Measurements from ENCODE around the gene ELFN1. TPM values are rescaled to one million over a fixed set of nuclear protein-coding genes. Genes with fewer than 3 reads are reported as not detected.

Gene ELFN1
- total RNA-seq, 6 donors from 2014 or later = 0.11 to 3.0 (median 0.30) TPM; not detected in 1

GRCh38 chr7:1749351-1749863, 79.3 kb downstream of the ELFN1 start:
- peak in 1 of 2 donors; percentile 64 for DNase-seq
- TF ChIP-seq POLR2AphosphoS5 (IDR thresholded peaks at IDR 0.05) (no peak), EP300 (IDR thresholded peaks at IDR 0.05) (no peak), POLR2A (IDR thresholded peaks at IDR 0.05) (no peak), CTCF (IDR thresholded peaks at IDR 0.05) (no peak)
- Histone ChIP-seq H3K27me3 (no peaks in the 10 kb centered on the region), H3K36me3 (no peaks in the 10 kb centered on the region), H3K4me3 (no peak overlapping the region), H3K4me1 (no peaks in the 10 kb centered on the region), H3K9me3 (no peaks in the 10 kb centered on the region), H3K27ac (no peak overlapping the region)
- ATAC-seq (ENCODE audit: low FRiP score in 2 of 2) = no peak
- WGBS, 2 donors = 65 to 83% methylated on average over 6 to 19 of the region's 19 CpGs

GRCh38 chr7:1749864-1750466, 79.9 kb downstream of the ELFN1 start:
- no peak overlapping the region for H3K4me3 ChIP-seq
- H3K27me3 ChIP-seq = no peaks in the 10 kb centered on the region
- ATAC-seq (ENCODE audit: low FRiP score in 2 of 2) (no peak), DNase-seq (peak in 1 of 2 donors; percentile 73)
- H3K36me3 ChIP-seq = no peaks in the 10 kb centered on the region
- H3K27ac ChIP-seq = no peak overlapping the region
- TF ChIP-seq CTCF (IDR thresholded peaks at IDR 0.05) = no peak
- no peak for TF ChIP-seq POLR2A (IDR thresholded peaks at IDR 0.05)
- no peak for TF ChIP-seq POLR2AphosphoS5 (IDR thresholded peaks at IDR 0.05)
- TF ChIP-seq EP300 (IDR thresholded peaks at IDR 0.05) = no peak
- 41 to 49% methylated on average over 19 to 24 of the region's 24 CpGs for WGBS, 2 donors
- H3K4me1 ChIP-seq = no peaks in the 10 kb centered on the region
- no peaks in the 10 kb centered on the region for H3K9me3 ChIP-seq

GRCh38 chr7:1750541-1751021, 80.5 kb downstream of the ELFN1 start:
- Histone ChIP-seq H3K27ac (no peak overlapping the region), H3K36me3 (no peaks in the 10 kb centered on the region), H3K4me3 (no peak overlapping the region), H3K9me3 (no peaks in the 10 kb centered on the region), H3K27me3 (no peaks in the 10 kb centered on the region), H3K4me1 (no peaks in the 10 kb centered on the region)
- no peak for TF ChIP-seq EP300 (IDR thresholded peaks at IDR 0.05)
- no peak for TF ChIP-seq POLR2A (IDR thresholded peaks at IDR 0.05)
- no peak for TF ChIP-seq POLR2AphosphoS5 (IDR thresholded peaks at IDR 0.05)
- no peak for TF ChIP-seq CTCF (IDR thresholded peaks at IDR 0.05)
- peak in 1 of 2 donors; percentile 69 for DNase-seq
- ATAC-seq (ENCODE audit: low FRiP score in 2 of 2) = peak in 1 of 2 donors; percentile 15
- WGBS, 2 donors = 79 to 81% methylated on average over 19 to 21 of the region's 23 CpGs

GRCh38 chr7:1752111-1752510, 82.0 kb downstream of the ELFN1 start:
- WGBS, 2 donors = 86% methylated on average over 9 of the region's 9 CpGs
- no peaks in the 10 kb centered on the region for H3K27me3 ChIP-seq

More at GRCh38 chr7:1752111-1752510, 82.0 kb downstream of the ELFN1 start:
- H3K4me1 ChIP-seq = no peaks in the 10 kb centered on the region
- no peak overlapping the region for H3K4me3 ChIP-seq
- peak in 1 of 2 donors; percentile 36 for DNase-seq
- ATAC-seq (ENCODE audit: low FRiP score in 2 of 2) = no peak
- H3K9me3 ChIP-seq = no peaks in the 10 kb centered on the region
- TF ChIP-seq CTCF (IDR thresholded peaks at IDR 0.05) (no peak), POLR2A (IDR thresholded peaks at IDR 0.05) (no peak), POLR2AphosphoS5 (IDR thresholded peaks at IDR 0.05) (no peak), EP300 (IDR thresholded peaks at IDR 0.05) (no peak)
- no peaks in the 10 kb centered on the region for H3K36me3 ChIP-seq
- no peak overlapping the region for H3K27ac ChIP-seq
